Measurements from ENCODE around the gene FAM227B.

DNA sequence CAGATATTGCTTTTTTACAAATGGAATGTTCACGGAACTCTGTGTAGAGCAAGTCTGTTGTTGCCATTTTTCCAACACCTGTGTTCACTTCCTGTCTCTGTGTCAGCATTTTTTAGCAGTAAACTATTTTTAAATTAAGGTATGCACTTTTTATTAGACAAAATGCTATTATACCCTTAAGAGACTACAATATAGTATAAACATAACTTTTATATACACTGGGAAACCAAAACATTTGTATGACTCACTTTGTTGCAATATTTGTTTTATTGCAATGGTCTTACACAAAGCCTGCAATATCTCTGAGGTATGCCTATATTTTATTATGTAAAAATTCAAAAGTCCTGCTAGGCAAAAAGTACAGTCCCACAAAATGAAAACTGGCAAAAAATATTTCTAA lies 237.4 kb downstream of the FAM227B start:
- no peak for TF ChIP-seq POLR2A (IDR thresholded peaks at IDR 0.05)
- no peak for TF ChIP-seq POLR2AphosphoS5 (IDR thresholded peaks at IDR 0.05; ENCODE audit: insufficient read depth in 1 of 2, low read depth in 1 of 2)
- TF ChIP-seq, protein P1, sequence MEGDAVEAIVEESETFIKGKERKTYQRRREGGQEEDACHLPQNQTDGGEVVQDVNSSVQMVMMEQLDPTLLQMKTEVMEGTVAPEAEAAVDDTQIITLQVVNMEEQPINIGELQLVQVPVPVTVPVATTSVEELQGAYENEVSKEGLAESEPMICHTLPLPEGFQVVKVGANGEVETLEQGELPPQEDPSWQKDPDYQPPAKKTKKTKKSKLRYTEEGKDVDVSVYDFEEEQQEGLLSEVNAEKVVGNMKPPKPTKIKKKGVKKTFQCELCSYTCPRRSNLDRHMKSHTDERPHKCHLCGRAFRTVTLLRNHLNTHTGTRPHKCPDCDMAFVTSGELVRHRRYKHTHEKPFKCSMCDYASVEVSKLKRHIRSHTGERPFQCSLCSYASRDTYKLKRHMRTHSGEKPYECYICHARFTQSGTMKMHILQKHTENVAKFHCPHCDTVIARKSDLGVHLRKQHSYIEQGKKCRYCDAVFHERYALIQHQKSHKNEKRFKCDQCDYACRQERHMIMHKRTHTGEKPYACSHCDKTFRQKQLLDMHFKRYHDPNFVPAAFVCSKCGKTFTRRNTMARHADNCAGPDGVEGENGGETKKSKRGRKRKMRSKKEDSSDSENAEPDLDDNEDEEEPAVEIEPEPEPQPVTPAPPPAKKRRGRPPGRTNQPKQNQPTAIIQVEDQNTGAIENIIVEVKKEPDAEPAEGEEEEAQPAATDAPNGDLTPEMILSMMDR (IDR thresholded peaks at IDR 0.05) = no peak

Measured in vagina (tissue), 2 donors.